ENCODE results near the gene KARS1. TPM values are rescaled to one million over a fixed set of nuclear protein-coding genes. Genes with fewer than 3 reads are reported as not detected.
"Not testable (repeated sequence)": the region's sequence is repeated elsewhere in the genome, so short reads cannot be mapped to it uniquely, and the experiment has no call there.

Gene KARS1
- polyA plus RNA-seq, 4 donors = 126 to 151 (median 135) TPM

DNA sequence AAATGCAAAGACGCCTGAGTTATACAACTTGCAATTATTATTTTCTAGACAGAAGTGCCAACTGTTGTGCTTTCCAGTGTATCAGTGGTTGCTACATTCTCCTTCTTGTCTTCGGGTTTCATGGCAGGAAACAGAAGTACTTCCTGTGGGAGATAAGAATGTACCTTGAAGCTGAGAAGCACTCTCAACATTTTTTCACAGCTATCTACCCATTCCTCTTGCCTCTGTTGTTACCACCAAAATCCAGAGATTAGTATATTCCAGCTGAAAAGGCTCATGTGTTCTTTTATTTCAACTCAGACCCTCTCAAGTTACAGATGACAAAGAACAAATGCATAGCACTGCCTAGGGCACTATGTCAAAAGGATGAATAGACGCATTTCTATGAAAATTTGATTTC lies 19.6 kb downstream of the KARS1 start:
- DNase-seq (ENCODE audit: low read depth in 4 of 4, low spot score in 2 of 4) = no peak

DNA sequence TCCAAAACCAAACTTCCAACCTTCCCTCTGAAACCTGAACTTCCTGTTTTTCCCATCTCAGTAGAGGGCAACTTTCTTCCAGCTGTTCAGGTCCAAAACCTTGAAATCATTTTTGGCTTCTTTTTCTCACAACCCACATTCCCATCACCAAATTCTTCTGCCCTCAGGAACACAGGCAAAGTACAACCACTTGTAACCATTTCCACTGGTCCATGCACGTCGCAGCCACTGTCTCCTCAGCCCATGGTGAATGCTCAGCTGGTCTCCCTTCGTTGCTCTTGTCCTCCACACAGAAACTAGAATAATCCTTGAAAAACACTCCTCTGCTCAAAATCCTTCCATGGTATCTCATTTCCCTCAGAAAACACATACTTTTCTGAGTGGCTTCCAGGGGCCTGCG lies 20.7 kb downstream of the KARS1 start:
- no peak for DNase-seq (ENCODE audit: low read depth in 4 of 4, low spot score in 2 of 4)

DNA sequence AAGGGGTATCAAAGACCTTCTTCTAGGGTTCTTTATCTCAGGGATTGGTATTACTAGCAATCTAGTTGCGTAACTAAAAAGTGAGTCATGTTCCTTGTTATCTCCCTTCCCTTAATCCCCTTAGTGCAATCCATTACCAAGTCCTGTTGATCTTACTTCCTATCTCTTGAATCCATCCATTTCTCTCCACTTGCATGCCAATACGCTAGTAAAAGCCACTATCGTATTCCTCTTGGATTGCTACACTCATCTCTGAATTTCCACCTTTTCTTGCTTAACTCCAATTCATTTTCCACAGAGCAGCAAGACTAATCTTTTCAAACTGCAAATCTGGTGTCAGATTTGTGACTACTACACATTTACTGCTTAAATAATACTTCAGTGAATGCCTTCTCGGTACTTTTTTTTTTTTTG lies 22.5 kb downstream of the KARS1 start:
- no peak for DNase-seq (ENCODE audit: low read depth in 4 of 4, low spot score in 2 of 4)

DNA sequence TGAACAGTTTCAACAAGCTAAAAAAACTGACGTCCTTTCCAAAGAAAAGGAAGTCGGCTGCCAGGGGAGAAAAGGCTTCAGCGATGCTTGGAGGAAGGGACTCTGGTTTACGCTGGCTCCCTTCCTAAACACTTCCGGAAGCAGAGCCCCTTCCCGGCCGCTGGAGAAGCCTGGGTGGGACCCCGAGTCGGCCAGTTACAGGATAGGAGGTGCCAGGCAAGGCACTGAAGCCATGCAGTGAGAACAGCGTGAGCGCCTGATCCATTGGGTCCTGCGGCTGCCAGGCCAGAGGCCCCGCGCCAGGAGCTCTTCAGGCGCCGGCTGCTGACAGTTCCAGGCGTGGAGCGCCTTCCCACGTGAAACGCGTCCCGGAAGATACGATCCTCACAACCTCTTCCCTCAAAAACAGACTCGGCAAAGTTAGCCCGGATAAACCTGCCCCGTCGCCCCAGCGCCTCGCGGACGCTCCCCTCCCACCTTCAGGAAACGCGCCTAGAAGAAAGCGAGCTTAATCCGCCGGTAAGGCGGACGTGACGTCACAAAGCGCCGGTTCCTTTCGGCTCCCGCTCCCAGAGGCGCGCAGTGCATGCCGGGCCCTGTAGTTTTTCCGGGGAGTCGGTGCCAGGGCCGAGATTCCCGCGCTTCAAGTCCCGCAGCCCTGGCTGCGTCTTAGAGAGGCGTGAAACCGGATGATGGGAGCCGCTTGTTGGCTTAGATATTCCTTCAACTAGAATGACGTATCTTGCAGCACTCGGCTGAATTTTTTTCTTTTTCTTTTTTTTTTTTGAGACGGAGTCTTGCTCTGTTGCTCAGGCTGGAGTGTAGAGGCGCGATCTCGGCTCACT lies 24.5 kb downstream of the KARS1 start, which contains the start of gene ADAT1:
ADAT1 (minus strand) TSS at position 521 of the 845 bp plus-strand sequence. CDS start 2,482 bp downstream, outside the sequence.
- peak; percentile 92 to 98 (median 96) for DNase-seq (ENCODE audit: low read depth in 4 of 4, low spot score in 2 of 4)

DNA sequence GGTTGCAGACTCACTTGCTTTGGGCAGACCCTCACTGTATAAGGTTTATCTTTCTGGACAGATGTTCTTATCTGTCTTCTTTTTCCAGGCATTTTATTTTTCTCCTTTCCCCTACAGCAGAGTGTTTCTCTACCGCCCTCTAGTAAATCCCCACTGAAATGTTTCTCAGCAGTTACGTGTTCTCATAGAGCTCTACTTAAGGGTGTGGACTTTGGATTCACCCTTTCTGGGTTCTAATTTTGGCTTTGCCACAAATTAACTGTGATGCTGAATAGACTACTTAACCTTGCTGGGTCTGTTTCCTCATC lies 26.3 kb downstream of the KARS1 start:
- DNase-seq (ENCODE audit: low read depth in 4 of 4, low spot score in 2 of 4) = no peak

DNA sequence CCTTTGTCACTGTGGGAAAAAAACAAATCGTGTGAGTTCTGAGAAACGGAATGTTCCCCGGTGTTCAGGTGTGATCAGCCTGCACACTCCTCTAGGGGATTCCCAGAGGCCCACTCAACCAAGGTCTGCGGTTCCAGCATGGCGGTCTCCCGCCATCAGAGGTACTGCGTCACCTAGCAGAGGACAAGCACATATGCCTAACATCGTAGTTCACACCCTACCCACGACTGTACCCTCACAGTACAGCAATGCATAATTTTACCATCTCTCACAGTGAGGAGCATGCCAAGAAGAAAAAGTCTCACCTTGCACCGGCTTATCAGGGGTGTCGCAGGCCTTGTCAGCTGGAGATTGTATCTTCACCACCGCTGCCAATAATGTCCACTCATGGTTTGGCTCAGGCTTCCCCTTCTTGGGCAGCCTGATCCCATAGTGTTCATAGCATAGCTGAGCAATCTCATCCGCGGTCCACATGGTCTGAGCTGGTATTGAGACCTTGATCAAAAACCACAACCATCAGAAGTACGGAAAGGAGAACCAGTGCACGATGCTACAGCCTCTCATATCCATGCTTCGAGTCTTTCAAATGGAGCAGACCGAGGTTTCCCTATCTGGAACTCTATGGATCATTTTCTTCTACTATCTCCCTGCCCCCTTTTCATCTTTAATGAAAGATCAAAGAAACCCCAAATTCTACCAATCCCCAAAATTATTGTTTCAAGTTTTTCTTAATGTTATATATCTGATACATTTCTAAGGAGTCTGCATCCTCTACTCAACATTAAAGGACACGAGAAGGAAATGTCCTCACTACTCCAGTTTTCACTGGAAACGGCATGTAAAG lies 26.9 kb downstream of the KARS1 start:
- DNase-seq (ENCODE audit: low read depth in 4 of 4, low spot score in 2 of 4) = no peak

DNA sequence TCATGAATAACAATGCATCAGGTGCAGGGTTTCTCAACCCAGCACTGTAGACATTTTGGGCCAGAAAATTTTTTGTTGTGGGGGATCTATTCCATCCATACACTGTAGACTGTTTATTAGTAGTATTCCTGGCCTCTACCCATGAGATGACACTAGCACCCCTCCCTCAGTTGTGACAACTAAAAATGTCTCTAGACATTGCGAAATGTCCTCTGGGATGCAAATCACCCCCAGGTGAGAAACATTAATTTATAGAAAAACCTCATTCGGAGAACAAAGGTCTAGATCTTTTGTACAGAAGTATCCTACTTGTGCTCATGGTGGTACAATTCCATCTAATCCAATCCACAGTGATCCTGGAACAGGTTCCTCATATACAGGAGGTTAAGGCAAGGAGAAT lies 28.7 kb downstream of the KARS1 start:
- no peak for DNase-seq (ENCODE audit: low read depth in 4 of 4, low spot score in 2 of 4)

DNA sequence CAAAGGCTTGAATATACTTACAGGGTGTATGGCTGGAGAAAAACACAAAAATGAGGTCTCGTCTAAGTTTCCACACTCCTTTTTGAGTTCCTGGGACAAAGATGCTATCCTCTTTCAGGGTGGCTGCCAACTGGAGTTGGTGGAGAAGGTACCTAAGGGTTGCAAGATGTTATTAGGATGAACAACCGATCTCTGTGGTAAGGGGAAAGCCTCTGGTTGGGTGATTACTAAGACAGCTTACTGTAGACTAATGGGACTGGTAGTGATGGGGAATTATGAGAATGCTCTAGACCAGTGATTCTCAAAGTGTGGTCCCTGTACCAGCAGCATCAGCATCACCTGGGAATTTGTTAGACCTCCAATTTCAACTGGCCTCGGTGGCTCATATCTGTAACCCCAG lies 30.3 kb downstream of the KARS1 start:
- no peak for DNase-seq (ENCODE audit: low read depth in 4 of 4, low spot score in 2 of 4)

DNA sequence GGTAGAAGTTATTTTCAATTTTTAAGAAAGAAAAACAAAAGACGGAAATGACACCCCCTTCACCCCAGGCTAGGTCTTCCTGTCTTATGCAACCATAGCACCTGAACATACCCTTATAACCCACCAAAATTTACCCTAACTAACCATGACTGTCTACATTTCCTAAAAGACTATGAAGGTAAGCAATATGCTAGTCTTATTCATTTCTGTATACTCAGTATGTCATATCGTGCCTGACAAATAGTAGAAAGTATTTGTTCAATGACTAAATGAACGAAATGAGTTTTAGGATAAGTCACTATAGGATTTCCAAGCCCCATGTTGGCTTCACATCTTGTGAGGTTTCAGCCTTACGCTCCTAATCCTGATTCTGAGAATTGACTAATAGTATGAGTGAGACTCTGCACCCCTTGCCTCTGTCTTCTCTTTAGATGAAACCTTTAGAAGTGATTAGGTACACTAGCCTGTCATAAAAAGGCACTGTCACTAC lies 30.9 kb downstream of the KARS1 start:
- DNase-seq (ENCODE audit: low read depth in 4 of 4, low spot score in 2 of 4) = no peak

DNA sequence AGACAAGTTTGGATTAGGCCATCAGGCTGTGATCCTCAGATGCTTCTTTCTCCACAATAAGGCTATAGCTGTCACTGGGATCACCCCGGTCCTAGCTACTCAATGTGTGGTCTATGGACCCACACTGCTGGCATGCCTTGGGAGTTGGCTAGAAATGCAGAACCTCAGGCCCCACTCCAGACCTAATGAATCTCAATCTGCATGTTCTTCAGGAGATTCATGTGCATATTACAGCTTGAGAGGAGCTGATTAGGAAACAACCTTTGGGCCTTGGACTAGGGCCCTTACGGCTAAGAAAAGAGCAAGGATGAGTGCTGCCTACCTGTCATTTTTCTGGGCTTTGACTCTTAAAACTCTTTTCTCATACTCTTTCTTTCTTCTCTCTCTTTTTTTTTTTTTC lies 31.8 kb downstream of the KARS1 start:
- no peak for DNase-seq (ENCODE audit: low read depth in 4 of 4, low spot score in 2 of 4)

DNA sequence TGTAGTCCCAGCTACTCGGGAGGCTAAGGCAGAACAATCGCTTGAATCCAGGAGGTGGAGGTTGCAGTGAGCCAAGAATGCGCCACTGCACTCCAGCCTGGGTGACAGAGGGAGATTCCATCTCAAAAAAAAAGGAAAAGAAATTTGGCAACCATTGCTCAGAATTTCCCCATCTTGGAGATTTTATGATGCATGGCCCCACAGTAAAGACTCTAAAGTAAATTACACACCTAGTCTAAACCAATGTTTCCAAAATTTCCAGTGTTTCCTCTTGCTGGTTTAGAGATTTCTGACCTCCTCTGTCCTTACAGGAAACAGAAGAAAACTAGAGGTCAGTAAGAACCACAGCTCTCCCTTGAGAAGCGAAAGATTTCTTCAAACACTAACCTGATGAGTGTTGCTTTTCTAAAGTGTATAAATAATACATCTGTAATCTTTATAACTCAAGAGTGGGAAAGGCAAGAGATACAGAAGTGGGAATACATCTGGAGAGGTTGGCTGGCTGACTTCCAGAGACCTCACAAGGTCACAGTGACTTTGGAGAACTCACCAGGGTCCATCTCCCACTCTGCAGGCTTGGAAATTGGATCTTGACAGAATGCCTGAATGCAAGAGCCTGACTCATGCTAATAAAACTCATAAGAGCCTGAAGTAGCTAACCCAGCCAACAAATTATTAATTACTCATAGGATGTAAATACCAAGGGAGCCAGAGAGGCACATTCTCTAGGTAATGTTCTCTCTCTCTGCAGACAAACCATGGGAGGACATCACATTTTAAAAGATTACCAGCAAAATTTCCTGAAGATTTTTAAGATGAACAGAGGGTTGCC lies 33.2 kb downstream of the KARS1 start:
- no peak for DNase-seq (ENCODE audit: low read depth in 4 of 4, low spot score in 2 of 4)

DNA sequence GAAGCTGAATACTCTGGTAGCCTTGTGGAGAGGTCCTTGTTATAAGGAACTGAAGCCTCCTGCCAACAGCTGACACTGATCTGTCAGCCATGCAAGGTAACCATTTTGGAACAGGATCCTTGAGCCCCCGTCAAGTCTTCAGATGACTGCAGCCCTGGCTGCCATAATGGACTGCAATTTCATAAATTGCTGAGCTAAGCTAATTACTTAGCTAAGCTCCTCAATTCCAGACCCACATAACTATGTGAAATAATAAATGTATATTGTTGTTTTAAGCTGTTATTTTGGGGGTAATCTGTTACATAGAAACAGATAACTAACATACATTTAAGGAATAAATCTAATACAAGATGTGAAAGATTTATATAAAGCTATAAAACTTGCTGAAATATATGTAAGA lies 41.0 kb downstream of the KARS1 start:
- DNase-seq (ENCODE audit: low read depth in 4 of 4, low spot score in 2 of 4) = no peak

DNA sequence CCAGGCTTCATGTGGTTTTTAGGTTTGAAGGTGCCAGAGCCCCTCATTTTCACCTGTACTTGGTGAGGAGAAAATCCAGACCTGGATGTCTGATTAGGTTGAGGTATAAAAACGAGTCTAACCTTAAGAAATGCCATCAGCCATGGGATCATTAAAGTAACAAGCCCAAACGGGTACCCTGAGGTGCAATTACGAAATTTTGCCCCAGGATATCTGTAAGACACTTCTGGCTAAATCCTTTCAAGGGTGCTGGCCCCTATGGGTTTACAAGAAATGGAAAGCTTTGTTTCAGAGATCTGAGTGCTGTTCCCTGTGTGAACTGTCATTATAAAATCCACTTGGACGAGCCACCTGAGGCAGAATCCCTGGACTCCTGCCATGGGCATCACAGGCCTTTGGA lies 44.2 kb downstream of the KARS1 start:
- DNase-seq (ENCODE audit: low read depth in 4 of 4, low spot score in 2 of 4) = no peak

DNA sequence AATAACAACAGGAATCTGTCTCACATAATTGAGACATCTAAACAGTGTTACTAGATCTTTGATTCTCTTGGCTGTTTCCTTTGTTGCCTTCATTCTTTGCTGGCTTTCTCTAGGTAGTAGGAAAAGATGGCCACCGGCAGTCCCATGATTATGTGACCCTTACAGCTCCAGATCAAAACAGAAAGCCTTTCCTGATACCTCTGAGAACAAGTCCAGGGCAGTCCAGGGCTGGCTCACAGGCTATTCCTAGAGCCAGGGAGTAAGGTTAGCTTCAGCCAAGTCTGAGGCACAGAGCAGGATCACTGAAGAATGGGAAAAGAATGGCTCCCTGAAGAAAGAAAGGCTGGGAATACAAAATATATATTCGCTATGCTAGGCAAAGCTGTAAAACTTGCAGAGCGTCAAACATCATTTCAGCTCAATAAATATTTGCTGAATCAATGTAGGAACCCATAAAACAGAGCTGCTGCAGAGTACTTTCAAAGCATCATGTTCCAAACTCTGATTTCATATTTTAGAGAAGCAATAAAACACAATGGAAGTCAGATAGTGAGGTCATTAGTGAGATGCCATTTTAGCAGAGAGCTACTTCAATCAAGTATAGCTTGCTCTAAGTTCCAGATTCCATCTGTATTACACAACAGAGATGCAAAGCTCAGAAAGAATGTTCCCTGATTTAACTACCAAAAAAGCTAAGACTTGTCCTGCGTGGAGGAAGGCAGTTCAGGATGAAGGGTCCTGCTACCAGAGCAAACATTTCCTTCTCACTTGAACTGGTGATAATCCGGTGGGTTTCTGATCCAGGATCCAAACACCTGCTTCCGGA lies 47.8 kb downstream of the KARS1 start:
- no peak for DNase-seq (ENCODE audit: low read depth in 4 of 4, low spot score in 2 of 4)

DNA sequence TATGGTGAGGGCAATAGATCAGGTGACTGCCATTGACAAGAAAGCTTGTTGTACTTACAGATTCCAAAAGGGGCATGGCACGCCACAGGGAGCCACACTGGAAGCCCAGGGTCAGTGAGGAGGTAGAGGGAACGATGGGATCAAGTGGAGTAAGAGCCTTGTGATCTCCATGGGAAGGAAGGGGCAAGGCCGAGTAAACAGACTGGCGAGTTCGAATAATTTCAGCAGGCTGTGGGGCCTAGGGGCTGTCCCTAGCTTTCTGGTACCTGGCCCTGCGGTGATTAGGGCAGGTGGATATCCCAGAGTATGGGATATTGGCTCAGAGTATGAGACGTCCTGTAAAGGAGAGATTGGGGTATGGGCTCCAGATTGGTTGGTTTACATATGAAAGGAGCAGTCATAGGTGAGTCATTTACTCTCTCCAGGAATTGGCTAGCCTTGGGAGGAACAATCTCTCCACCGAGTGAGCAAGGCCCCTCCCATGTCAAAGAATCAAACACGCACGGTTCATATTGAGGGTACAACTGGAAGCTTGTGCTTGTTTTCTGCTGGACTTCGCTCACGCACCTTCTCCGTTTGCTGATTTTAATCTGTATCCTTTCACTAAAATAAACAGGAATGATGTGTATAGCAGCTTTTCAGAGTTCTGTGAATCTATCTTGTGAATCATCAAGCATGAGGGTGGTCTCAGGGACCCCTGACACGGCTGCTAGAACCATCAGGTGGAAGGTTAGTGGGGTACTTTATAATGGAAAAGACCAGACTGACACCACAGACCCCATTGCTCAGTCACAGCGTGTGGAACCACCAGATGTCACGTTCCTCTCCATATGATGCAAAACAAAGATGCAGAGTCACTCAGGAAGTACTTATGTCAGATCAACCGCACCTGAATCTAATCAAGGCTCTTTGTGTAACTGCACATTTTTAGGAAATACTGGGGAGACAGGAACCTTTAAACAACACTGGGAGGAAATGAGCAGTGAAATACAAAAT lies 53.3 kb downstream of the KARS1 start:
- no peak for DNase-seq (ENCODE audit: low read depth in 4 of 4, low spot score in 2 of 4)

DNA sequence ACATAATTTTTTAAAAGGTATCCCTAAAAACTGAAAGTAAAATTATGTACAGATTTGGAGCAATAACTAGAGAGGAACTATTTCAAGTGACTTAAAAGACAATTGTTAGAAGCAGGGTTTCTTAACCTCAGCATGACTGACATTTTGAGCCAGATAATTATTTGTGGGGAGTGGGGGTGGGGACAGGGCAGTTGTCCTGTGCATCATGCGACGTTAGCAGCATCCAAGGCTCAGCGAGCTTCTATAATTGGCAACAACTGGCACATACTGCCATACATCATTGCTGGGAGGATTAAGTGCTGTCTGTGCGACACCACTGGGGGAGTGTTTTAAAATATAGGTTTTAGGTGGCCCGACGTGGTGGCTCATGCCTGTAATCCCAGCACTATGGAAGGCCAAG lies 54.2 kb downstream of the KARS1 start:
- DNase-seq (ENCODE audit: low read depth in 4 of 4, low spot score in 2 of 4) = no peak

DNA sequence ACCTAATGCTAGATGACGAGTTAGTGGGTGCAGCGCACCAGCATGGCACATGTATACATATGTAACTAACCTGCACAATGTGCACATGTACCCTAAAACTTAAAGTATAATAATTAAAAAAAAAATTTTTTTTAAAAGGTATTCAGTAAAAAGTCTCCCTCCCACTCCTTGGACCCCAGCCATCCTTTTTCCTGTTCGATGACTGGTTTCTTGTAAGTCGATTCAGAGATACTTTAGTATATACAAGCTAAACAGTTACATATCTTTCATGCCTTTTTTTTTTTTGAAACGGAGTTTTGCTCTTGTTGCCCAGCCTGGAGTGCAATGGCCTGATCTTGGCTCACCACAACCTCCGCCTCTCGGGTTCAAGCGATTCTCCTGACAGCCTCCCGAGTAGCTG lies 55.5 kb downstream of the KARS1 start:
- not testable (repeated sequence) for DNase-seq (ENCODE audit: low read depth in 4 of 4, low spot score in 2 of 4)

DNA sequence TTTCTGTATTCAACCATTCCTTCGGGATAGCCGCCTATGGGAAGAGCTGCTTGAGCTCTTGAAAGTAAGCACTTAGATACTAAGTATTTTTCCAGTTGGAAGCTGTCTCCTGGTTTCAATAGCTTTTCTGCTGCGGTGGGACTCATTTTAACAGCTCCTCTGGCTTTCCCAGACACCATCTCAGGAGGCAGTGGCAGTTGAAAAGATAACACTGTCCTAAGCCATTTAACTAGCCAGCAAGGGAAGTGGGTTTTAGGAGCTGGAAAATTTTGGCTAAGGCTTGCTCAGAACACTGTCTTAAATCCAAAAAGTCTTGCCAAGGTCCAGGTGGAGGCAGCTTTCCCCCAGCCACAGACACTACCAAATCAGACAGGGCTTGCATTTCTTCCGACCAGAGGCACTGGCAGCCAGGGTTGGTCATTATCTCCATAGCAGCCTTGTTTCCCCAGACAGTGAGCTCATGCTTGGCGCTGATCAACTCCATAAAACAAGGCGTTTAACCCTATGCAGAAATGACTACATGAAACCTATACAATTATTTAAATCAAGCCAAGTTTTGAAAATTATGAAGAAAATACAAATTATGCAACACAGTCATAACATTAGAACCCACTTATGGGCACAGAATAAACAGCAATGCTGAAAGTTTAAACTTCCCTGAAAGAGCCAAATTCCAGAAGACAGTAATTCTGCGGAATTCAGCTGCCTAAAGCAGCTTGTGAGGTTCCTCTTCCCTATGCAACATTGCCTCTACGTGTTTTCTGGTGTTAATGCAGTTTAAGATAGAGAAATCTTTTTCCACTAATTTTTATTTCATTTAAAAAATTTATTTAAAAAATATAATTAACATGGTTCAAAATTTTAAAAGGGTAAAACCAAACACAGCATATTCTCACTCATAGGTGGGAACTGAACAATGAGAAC lies 56.3 kb downstream of the KARS1 start:
- no peak for DNase-seq (ENCODE audit: low read depth in 4 of 4, low spot score in 2 of 4)

Measured in left renal cortex interstitium (tissue), 4 donors.